Right hindlimb (tissue), 1 donor: ENCODE measurements around the gene PCDHA7.
"Not testable (repeated sequence)": the region's sequence is repeated elsewhere in the genome, so short reads cannot be mapped to it uniquely, and the experiment has no call there.

ENCODE experiments used
- DNase-seq: peaks from one replicate; pipeline ENCODE4 v3.0.0-alpha.2; 2018

Gene PCDHA7

GRCh38 chr5:140862441-140863295 is 28.6 kb downstream of the PCDHA7 start:
- DNase-seq = no peak

- DNase-seq = no peak
Observed at GRCh38 chr5:140868721-140869554, 34.9 kb downstream of the PCDHA7 start, which contains the start of gene PCDHA11. PCDHA11 (plus strand) TSS chr5:140868957; CDS start chr5:140869104, 147 bp downstream.

- DNase-seq = no peak
Observed at GRCh38 chr5:140869555-140869886, 35.5 kb downstream of the PCDHA7 start.

- no peak for DNase-seq
Observed at GRCh38 chr5:140870221-140871201, 36.4 kb downstream of the PCDHA7 start.

- no peak for DNase-seq
Observed at GRCh38 chr5:140875085-140876065, 41.3 kb downstream of the PCDHA7 start, which contains the start of gene PCDHA12. PCDHA12 (plus strand) TSS chr5:140875308; CDS start chr5:140875473, 165 bp downstream.

- DNase-seq = not testable (repeated sequence)
Observed at GRCh38 chr5:140876541-140877261, 42.6 kb downstream of the PCDHA7 start.

GRCh38 chr5:140877262-140877581 is 43.2 kb downstream of the PCDHA7 start:
- no peak for DNase-seq

- DNase-seq = no peak
Observed at GRCh38 chr5:140881889-140882590, 48.0 kb downstream of the PCDHA7 start, which contains the start of gene PCDHA13. PCDHA13 (plus strand) TSS chr5:140882124; CDS start chr5:140882269, 145 bp downstream.

GRCh38 chr5:140882591-140882899 is 48.5 kb downstream of the PCDHA7 start:
- no peak for DNase-seq

- no peak for DNase-seq
Observed at GRCh38 chr5:140883373-140883772, 49.3 kb downstream of the PCDHA7 start.

- DNase-seq = no peak
Observed at GRCh38 chr5:140883927-140884697, 50.0 kb downstream of the PCDHA7 start.
